LNCAP (cell line): Measurements from ENCODE around the gene CUL4A.

Source experiments
- CTCF ChIP-seq: fragments of 450-650 bp; IDR thresholded peaks from 2 replicates; pipeline ENCODE4 v1.5.1; 2017; ENCODE audit warnings: mild to moderate bottlenecking

CUL4A gene

GRCh38 chr13:113305208-113305607 lies 95.8 kb downstream of the CUL4A start:
- TF ChIP-seq CTCF: no peak

- no peak for TF ChIP-seq CTCF
Measured at GRCh38 chr13:113307491-113307890, 98.1 kb downstream of the CUL4A start.

- no peak for TF ChIP-seq CTCF
Measured at GRCh38 chr13:113309473-113309872, 100.1 kb downstream of the CUL4A start.

GRCh38 chr13:113315992-113316391 lies 106.6 kb downstream of the CUL4A start:
- TF ChIP-seq CTCF: no peak
